ENCODE measurements around the gene IRF1.

Gene IRF1

GRCh38 chr5:132435447-132435846, 55.1 kb downstream of the IRF1 start:
- FAIRE-seq, result no peak

- FAIRE-seq, result no peak
Measured at GRCh38 chr5:132434416-132435286, 55.9 kb downstream of the IRF1 start.

GRCh38 chr5:132433141-132433540, 57.4 kb downstream of the IRF1 start:
- no peak for FAIRE-seq

- no peak for FAIRE-seq
Measured at GRCh38 chr5:132431632-132432031, 58.9 kb downstream of the IRF1 start.
